AML-193 (cell line): ENCODE measurements around the gene BRAF.
A peak's percentile ranks its signal among the peaks of the same experiment; 100 is the strongest.
"Not testable (repeated sequence)": the region's sequence is repeated elsewhere in the genome, so short reads cannot be mapped to it uniquely, and the experiment has no call there.

Experiments used
- DNase-seq, 2 experiments: peaks; one replicate each; lab custom pipeline; 2025; lab: John Stamatoyannopoulos, UW

Gene BRAF

DNA sequence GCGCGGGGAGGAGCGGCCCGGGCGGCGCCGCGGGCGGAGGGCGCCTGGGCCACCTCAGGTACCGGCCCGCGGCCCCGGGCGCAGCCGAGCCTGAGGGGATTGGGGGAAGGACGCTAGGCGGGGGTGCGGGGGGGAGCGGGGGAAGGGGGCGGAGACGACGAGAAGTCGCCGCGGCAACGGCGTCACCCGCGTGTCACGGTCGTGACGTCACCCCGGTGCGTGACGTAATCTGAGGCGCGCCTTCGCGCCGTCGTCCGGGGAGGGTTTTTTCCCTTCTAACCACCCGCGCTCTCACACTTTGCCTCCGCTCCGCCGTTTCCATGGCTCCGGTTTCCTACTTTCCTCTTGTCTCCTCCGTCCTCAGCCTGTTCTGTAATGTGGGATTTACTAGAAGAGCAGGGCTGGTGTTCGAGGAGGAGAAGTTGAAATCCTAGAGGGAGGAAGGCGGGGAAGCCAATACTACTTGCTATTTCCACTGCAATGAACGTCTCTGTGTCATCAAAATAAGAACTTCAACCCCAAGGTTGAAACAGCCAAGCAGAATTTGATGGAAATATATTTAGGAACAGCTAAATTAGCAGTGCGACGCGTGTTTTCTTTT is at the start of gene BRAF:
BRAF (minus strand) TSS at position 109 of the 601 bp plus-strand sequence. CDS start 226 bp downstream, outside the sequence.
- peak; percentile 45 to 63 for DNase-seq

- peak in 1 of 2 experiments; percentile 2 for DNase-seq
Measured at GRCh38 chr7:140972876-140973829, 48.4 kb upstream of the BRAF start.

- DNase-seq: no peak
Measured at GRCh38 chr7:140972344-140972743, 47.6 kb upstream of the BRAF start.

DNA sequence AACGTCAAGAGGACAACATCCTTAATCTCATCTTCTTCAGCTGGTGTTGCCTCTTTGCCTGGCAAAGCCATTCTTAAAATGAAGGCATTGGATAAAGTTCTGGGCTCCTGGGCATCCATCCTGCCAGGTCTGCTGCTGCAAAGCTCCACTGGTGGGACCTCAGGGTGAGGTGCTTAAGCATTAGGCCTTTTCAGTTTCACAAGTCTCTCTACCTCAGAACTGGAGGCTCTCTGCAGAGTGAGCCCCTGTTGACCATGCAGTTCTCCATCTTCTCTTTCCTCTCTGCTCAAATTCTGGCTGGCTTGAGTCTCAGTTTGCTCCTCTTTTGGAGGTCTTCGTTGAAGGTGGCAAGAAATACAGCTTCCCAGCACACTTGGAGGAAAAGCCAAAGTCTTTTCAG is 42.7 kb upstream of the BRAF start:
- DNase-seq: no peak

GRCh38 chr7:140966561-140967233 is 42.0 kb upstream of the BRAF start:
- peak; percentile 19 to 51 for DNase-seq

DNA sequence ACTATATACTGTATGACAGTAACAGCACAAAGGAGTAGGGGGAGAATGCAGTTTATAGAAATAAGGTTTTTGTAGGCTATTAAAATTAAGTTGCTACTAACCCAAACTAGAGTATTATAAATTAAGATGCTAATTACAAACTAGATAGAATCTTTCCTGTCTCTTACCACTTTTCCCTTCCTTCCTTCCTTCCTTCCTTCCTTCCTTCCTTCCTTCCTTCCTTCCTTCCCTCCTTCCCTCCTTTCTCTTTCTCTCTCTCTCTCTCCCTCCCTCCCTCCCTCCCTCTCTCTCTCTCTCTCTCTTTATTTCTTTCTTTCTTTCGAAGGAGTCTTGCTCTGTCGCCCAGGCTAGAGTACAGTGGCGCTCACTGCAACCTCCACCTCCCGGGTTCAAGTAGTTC is 36.4 kb upstream of the BRAF start:
- DNase-seq: no peak

GRCh38 chr7:140956997-140957396 is 32.3 kb upstream of the BRAF start:
- not testable (repeated sequence) for DNase-seq

DNA sequence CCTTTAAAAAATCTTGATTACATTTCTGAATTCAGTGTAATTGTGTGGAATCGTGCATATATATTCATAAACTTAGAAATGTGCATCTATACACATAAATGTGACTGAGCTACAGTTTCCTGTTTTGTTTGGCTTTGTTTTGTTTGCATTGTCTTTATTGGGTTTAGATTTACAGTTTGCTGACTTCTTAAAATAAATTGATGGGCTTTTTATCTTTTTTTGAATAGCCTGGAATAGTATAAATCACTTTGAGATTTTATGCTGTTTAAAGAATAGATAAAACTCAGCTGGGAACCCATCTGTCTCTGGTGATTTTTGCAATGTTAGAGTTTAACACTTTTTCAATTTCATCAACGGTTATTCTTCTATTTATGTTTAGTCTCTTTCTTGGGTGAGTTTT is 21.2 kb upstream of the BRAF start:
- no peak for DNase-seq

- not testable (repeated sequence) for DNase-seq
Measured at GRCh38 chr7:140942242-140942641, 17.5 kb upstream of the BRAF start.

DNA sequence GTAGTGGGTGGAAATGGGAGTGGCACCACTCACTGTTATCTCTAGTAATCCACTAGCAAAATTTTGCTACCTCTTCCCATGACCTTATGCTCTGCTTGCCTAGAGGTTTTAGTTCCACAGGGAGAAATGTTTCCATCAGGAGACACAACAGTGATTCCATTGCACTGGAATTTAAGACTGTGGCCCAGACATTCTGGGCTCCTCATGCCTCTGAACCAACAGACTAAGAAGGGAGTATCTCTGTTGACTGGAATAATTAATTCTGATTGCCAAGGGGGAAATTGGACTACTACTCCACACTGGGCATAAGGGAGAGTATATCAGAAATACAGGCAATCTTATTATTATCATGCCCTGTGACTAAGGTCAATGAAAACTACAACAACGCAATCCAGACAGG is 16.2 kb upstream of the BRAF start:
- no peak for DNase-seq

DNA sequence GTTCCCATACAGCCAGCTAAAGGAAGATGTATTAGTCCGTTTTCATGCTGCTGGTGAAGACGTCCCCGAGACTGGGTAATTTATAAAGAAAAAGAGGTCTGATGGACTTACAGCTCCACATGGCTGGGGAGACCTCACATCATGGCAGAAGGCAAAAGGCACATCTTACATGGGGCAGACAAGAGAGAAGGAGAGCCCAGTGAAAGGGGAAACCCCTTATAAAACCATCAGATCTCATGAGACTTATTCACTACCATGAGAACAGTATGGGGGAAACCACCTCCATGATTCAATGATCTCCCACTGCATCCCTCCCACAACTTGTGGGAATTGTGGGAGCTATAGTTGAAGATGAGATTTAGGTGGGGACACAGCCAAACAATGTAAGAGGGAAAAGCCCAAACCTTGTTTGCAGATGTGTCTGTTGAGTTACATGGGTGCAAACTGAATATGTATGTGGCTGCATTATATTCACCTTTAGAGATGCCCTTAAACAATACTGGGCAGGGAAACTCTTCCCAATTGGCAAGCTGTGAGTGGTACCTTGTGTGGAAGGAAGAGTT is 13.1 kb upstream of the BRAF start:
- no peak for DNase-seq

GRCh38 chr7:140928491-140929309 is 4.0 kb upstream of the BRAF start:
- no peak for DNase-seq

GRCh38 chr7:140927945-140928344 is 3.2 kb upstream of the BRAF start:
- not testable (repeated sequence) for DNase-seq

DNA sequence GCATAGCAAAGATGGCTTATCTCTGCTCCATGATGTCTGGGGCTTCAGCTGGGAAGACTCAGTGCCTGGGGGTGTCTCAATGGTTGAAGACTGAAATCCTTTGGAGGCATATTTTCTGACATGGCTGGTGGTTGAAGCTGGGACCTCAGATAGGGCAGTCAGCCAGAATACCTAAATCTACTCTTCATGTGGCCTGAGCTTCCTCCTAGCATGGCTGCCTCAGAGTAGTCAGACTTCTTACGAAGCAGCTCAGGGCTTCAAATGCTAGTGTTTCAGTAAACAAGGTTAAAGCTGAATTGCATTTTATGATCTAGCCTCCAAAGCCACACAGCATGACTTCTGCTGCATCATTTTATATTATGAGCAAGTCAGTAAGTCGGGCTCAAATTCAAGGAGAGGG is 2.6 kb upstream of the BRAF start:
- no peak for DNase-seq

GRCh38 chr7:140926021-140926817 is 1.5 kb upstream of the BRAF start:
- no peak for DNase-seq

DNA sequence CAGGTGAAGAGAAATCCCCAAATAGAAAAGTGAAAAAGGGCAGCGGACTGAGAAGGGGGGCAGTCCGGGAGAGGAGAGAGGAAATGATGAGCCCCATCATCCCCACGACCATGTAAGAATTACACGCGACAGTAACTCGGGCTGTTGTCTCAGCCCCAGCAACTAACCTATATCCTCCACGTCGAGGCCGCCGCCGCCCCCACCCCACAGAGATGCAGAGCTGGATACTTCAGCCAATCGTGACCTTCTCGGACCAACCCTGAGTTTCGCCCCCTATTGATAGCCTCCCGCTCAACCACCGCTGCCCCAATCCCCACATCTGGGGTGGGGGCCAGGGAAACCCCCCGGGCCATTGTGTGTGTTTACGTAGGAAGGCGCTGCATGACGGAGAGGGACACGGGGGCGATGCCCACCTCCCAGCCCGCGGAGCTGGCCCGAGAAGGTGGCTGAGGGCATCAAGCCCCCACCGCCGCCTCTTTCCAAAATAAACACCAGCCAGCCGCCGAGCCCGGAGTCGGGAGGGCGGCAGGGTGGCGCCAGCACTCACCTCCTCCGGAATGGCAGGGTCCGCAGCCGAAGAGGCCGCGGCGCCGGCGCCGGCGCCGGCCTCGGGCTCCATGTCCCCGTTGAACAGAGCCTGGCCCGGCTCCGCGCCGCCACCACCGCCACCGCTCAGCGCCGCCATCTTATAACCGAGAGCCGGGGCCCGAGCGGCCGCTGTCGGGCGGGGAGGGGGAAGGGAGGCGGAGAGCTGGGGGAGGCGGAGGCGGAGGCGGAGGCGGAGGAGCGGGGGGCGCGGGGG is 509 bp downstream of the BRAF start:
- peak; percentile 41 for DNase-seq

DNA sequence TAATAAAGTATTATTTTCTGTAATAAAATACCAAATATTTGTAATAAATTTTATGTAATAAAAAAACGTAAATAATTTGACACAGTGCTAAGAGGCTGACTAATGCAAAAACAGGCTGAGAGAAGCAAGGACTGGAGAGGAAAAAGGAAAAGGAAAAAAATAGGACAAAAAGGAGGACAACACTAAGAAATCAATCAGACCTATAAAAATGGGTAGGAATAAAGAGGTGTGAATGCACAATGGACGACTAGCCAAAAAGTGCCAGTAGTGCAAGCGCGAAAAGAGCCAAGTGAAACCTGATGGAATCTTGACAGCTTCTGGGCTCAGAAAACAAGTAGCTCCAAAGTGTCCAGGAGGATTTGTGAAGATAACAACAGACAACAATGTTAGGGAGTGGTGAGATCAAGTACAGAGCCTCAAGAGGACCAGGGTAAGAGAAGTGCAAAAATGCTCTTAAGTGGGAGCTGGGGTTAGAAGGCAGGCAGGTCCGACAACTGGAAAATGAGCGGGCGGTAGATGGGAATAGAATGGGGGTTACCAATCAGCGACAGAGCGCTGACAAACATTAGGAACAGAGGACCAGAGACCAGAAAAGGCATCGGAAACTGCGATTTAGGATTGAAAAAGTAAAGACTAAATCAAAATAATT is 1.2 kb downstream of the BRAF start:
- no peak for DNase-seq

DNA sequence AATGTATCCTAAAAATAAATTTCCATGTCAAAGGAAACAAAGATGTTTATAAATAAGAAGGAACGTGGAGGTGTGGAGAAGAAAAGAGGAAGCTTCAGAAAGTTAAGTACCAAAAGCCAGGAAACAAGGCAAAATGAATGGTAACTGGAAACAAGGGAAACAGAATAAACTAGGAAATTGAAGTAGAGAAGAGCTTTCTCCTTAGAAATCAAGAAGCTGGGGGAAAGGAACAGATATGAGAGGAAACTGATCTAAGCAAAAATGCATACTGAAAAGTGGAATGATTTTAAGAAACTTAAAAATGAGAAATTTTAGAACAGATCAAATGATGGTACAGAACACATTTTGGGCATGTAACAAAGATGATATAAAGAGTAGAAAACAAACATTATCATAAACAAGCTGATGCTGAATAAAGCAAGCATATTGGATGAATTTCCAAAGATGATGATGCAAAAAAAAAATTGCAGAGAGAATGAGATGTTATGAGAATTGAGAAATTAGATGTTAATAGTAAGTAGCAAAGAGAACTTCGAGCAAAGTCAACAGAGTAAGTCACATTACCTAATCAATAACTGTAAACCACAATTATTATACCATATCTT is 1.9 kb downstream of the BRAF start:
- DNase-seq: peak; percentile 10 to 11

GRCh38 chr7:140920745-140921144 is 4.0 kb downstream of the BRAF start:
- no peak for DNase-seq
